Upper lobe of left lung (tissue), 6 donors: ENCODE results near the gene CD6. TPM values are rescaled to one million over a fixed set of nuclear protein-coding genes. Genes with fewer than 3 reads are reported as not detected.

Source experiments
- ATAC-seq, 2 donors: fragments of 200-7000 bp; cut with Tn5 transposase; one replicate each; pipeline ENCODE4 v1.9.1; 2022; ENCODE audit warnings: mild to moderate bottlenecking in 2 of 2, moderate library complexity in 2 of 2; ENCODE audit not compliant: low FRiP score in 2 of 2
- DNase-seq, 2 donors: peaks; one replicate each; pipeline ENCODE4 v3.0.0-alpha.2; 2019 to 2020
- H3K27ac ChIP-seq, 4 donors: fragments of 200-600 bp; sonication (generic); one replicate each; pipeline ENCODE4 v1.5.1; 2016 to 2019
- H3K27me3 ChIP-seq, 4 donors: fragments of 200-600 bp; sonication (generic); one replicate each; pipeline ENCODE4 v1.5.1; 2017 to 2019
- H3K36me3 ChIP-seq, 4 donors: fragments of 200-600 bp; sonication (generic); one replicate each; pipeline ENCODE4 v1.5.1; 2016 to 2019
- H3K4me1 ChIP-seq, 4 donors: fragments of 200-600 bp; sonication (generic); one replicate each; pipeline ENCODE4 v1.5.1; 2018 to 2019
- H3K4me3 ChIP-seq, 4 donors: fragments of 200-600 bp; sonication (generic); one replicate each; pipeline ENCODE4 v1.5.1; 2017 to 2019; ENCODE audit warnings: mild to moderate bottlenecking in 2 of 4, moderate library complexity in 1 of 4
- H3K9me3 ChIP-seq, 4 donors: fragments of 200-600 bp; sonication (generic); one replicate each; pipeline ENCODE4 v1.5.1; 2018 to 2019
- CTCF ChIP-seq, 6 experiments: fragments of 450-650 bp in 4 of 6; fragments of 200-600 bp in 2 of 6; sonication (generic) in 2 of 6; IDR thresholded peaks; one replicate each; pipeline ENCODE4 v1.5.1; 2016 to 2019; ENCODE audit warnings: antibody characterized with exemption in 6 of 6
- EP300 ChIP-seq, 4 donors: sonication (generic); formaldehyde crosslinking; IDR thresholded peaks; one replicate each; pipeline ENCODE4 v1.5.1; 2017; ENCODE audit warnings: antibody characterized with exemption in 4 of 4, control low read depth in 2 of 4
- POLR2A ChIP-seq, 4 donors: fragments of 450-650 bp; IDR thresholded peaks; one replicate each; pipeline ENCODE4 v1.5.1; 2016 to 2017; ENCODE audit warnings: antibody characterized with exemption in 4 of 4, mild to moderate bottlenecking in 2 of 4
- POLR2AphosphoS5 ChIP-seq, 2 donors: sonication (generic); formaldehyde crosslinking; IDR thresholded peaks; one replicate each; pipeline ENCODE4 v1.5.1; 2017; ENCODE audit warnings: antibody characterized with exemption in 2 of 2
- WGBS, 2 donors: methylation state at CpG; one replicate each; pipeline ENCODE4 v1.1.5; 2017 to 2018; 5-methylcytosine and 5-hydroxymethylcytosine counted together
- total RNA-seq, 6 donors: library from RNA; depleted of rRNA in 4 of 6; stranded (reverse); fragments of >200 nt in 4 of 6; gene quantifications; one replicate each; pipeline versions ENCODE4 v1.1.0 to v1.2.1, GENCODE V29; 2016 to 2021
- donor health status: DM: no; HTN: no; CAD: no; lungs with moderate emphysema.
- donor health status: DM: no; HTN: yes; CAD: no; lungs with severe emphysema.

The CD6 gene
- total RNA-seq, 6 donors from 2014 or later = 3.8 to 27.2 (median 5.3) TPM

GRCh38 chr11:60960405-60960804 lies 11.1 kb upstream of the CD6 start:
- DNase-seq = no peak

GRCh38 chr11:60964801-60965200 lies 6.7 kb upstream of the CD6 start:
- Histone ChIP-seq H3K27me3 (no peaks in the 10 kb centered on the region), H3K36me3 (no peaks in the 10 kb centered on the region), H3K4me1 (no peaks in the 10 kb centered on the region), H3K4me3 (no peak overlapping the region), H3K9me3 (peaks cover 0 to 4% (median 0%) of the 10 kb centered on the region in 4 donors), H3K27ac (no peak overlapping the region)
- WGBS, 2 donors = 83 to 86% methylated on average over 6 of the region's 6 CpGs
- ATAC-seq = no peak
- TF ChIP-seq EP300 (IDR thresholded peaks at IDR 0.05) (no peak), POLR2A (IDR thresholded peaks at IDR 0.05) (no peak), POLR2AphosphoS5 (IDR thresholded peaks at IDR 0.05) (no peak), CTCF (IDR thresholded peaks at IDR 0.05) (no peak)
- DNase-seq = no peak

More at GRCh38 chr11:60960405-60960804, 11.1 kb upstream of the CD6 start:
- Histone ChIP-seq H3K9me3 (no peaks in the 10 kb centered on the region), H3K36me3 (no peaks in the 10 kb centered on the region), H3K4me3 (no peak overlapping the region), H3K27me3 (no peaks in the 10 kb centered on the region), H3K27ac (no peak overlapping the region), H3K4me1 (no peaks in the 10 kb centered on the region)
- 86 to 94% methylated on average over 7 of the region's 7 CpGs for WGBS, 2 donors
- TF ChIP-seq POLR2AphosphoS5 (IDR thresholded peaks at IDR 0.05) = no peak
- no peak for TF ChIP-seq POLR2A (IDR thresholded peaks at IDR 0.05)
- TF ChIP-seq CTCF (IDR thresholded peaks at IDR 0.05) = no peak
- no peak for TF ChIP-seq EP300 (IDR thresholded peaks at IDR 0.05)
- peak in 1 of 2 donors; percentile 52 for ATAC-seq

GRCh38 chr11:60966890-60967289 lies 4.6 kb upstream of the CD6 start:
- DNase-seq (no peak), ATAC-seq (peak in 1 of 2 donors; percentile 57)
- 75 to 83% methylated on average over 4 of the region's 4 CpGs for WGBS, 2 donors
- Histone ChIP-seq H3K4me3 (no peak overlapping the region), H3K4me1 (peaks cover 0 to 7% (median 2%) of the 10 kb centered on the region in 4 donors), H3K36me3 (no peaks in the 10 kb centered on the region), H3K9me3 (peaks cover 0 to 4% (median 0%) of the 10 kb centered on the region in 4 donors), H3K27ac (no peak overlapping the region), H3K27me3 (no peaks in the 10 kb centered on the region)
- no peak for TF ChIP-seq EP300 (IDR thresholded peaks at IDR 0.05)
- TF ChIP-seq POLR2AphosphoS5 (IDR thresholded peaks at IDR 0.05) = no peak
- no peak for TF ChIP-seq CTCF (IDR thresholded peaks at IDR 0.05)
- no peak for TF ChIP-seq POLR2A (IDR thresholded peaks at IDR 0.05)

- H3K27me3 ChIP-seq = no peaks in the 10 kb centered on the region
- DNase-seq (no peak), ATAC-seq (no peak)
- TF ChIP-seq POLR2AphosphoS5 (IDR thresholded peaks at IDR 0.05) (no peak), POLR2A (IDR thresholded peaks at IDR 0.05) (no peak)
- 42 to 96% methylated on average over 1 of the region's 1 CpG for WGBS, 2 donors
- H3K9me3 ChIP-seq = peaks cover 0 to 4% (median 0%) of the 10 kb centered on the region in 4 donors
- H3K4me3 ChIP-seq = no peak overlapping the region
- H3K4me1 ChIP-seq = peaks cover 0 to 7% (median 2%) of the 10 kb centered on the region in 4 donors
- H3K27ac ChIP-seq = no peak overlapping the region
- H3K36me3 ChIP-seq = no peaks in the 10 kb centered on the region
Observed at GRCh38 chr11:60968223-60968622, 3.3 kb upstream of the CD6 start.

GRCh38 chr11:60970369-60970774 lies 1.1 kb upstream of the CD6 start:
- peaks cover 0 to 4% (median 0%) of the 10 kb centered on the region in 4 donors for H3K9me3 ChIP-seq
- ATAC-seq = peak; percentile 74 to 83
- DNase-seq = peak; percentile 49 to 86
- no peak overlapping the region for H3K4me3 ChIP-seq
- no peaks in the 10 kb centered on the region for H3K27me3 ChIP-seq
- no peak overlapping the region for H3K27ac ChIP-seq
- WGBS, 2 donors = 12 to 35% methylated on average over 4 to 9 of the region's 9 CpGs
- H3K4me1 ChIP-seq = peaks cover 0 to 7% (median 2%) of the 10 kb centered on the region in 4 donors
- TF ChIP-seq EP300 (IDR thresholded peaks at IDR 0.05) (no peak), CTCF (IDR thresholded peaks at IDR 0.05) (peak; percentile 82 to 92 (median 90))
- no peaks in the 10 kb centered on the region for H3K36me3 ChIP-seq
